OCI-LY3 (cell line): Measurements from ENCODE around the gene STRA8.

Source experiments
- H2AFZ ChIP-seq: fragments of 200-600, 300-600 bp; shearing (Covaris generic); 2 replicates; pipeline ENCODE4 v1.6.0; 2014; ENCODE audit warnings: antibody characterized with exemption, low read depth, low read length
- H3K27ac ChIP-seq: fragments of 200-600, 300-600 bp; sonication (generic); 2 replicates; pipeline ENCODE4 v1.5.1; 2014; ENCODE audit warnings: mild to moderate bottlenecking, low read length, moderate library complexity, mixed read lengths
- H3K27me3 ChIP-seq: fragments of 200-600, 300-600 bp; sonication (generic); 2 replicates; pipeline ENCODE4 v1.6.1; 2014; ENCODE audit warnings: low read depth, low read length, mixed read lengths
- H3K36me3 ChIP-seq: fragments of 200-600, 300-600 bp; sonication (generic); replicated peaks from 2 replicates; pipeline ENCODE3; 2014; ENCODE audit warnings: low read depth, low read length, mixed read lengths
- H3K4me1 ChIP-seq: fragments of 300-600, 200-600 bp; sonication (generic); 2 replicates; pipeline ENCODE4 v1.6.1; 2014; ENCODE audit warnings: low read length, mixed read lengths
- H3K4me2 ChIP-seq: fragments of 200-600, 300-600 bp; sonication (generic); 2 replicates; pipeline ENCODE4 v1.6.1; 2014; ENCODE audit warnings: low read length, mixed read lengths
- H3K4me3 ChIP-seq: fragments of 300-600, 200-600 bp; sonication (generic); 2 replicates; pipeline ENCODE4 v1.5.1; 2014; ENCODE audit warnings: antibody characterized with exemption, mild to moderate bottlenecking, low read length, moderate library complexity
- H3K79me2 ChIP-seq: fragments of 300-600, 200-600 bp; shearing (Covaris generic); 2 replicates; pipeline ENCODE4 v1.6.1; 2014; ENCODE audit warnings: mild to moderate bottlenecking, low read length, mixed read lengths
- H3K9ac ChIP-seq: fragments of 300-600, 200-600 bp; shearing (Covaris generic); 2 replicates; pipeline ENCODE4 v1.6.0; 2014; ENCODE audit warnings: mild to moderate bottlenecking, low read length, moderate library complexity
- H3K9me3 ChIP-seq: fragments of 200-600, 300-600 bp; shearing (Covaris generic); 2 replicates; pipeline ENCODE4 v1.6.1; 2014; ENCODE audit warnings: low read length, mixed read lengths; ENCODE audit not compliant: insufficient read depth
- H4K20me1 ChIP-seq: fragments of 200-600, 300-600 bp; sonication (generic); 2 replicates; pipeline ENCODE4 v1.6.1; 2016; ENCODE audit warnings: low read length, mixed read lengths; ENCODE audit not compliant: insufficient read depth
- CTCF ChIP-seq: fragments of 200-600, 300-600 bp; sonication (generic); IDR thresholded peaks from 2 replicates; pipeline ENCODE4 v1.5.1; 2014; ENCODE audit warnings: antibody characterized with exemption, low read length, low read depth
- EZH2phosphoT487 ChIP-seq: fragments of 200-600 bp; shearing (Covaris generic); IDR thresholded peaks from 2 replicates; pipeline ENCODE4 v1.6.1; 2018; ENCODE audit warnings: antibody characterized with exemption, mixed run types, low read depth

The STRA8 gene

GRCh38 chr7:135272303-135272702, 38.7 kb downstream of the STRA8 start:
- H3K4me2 ChIP-seq, result no peak overlapping the region
- H3K27ac ChIP-seq, result no peak overlapping the region
- no peaks in the 10 kb centered on the region for H3K36me3 ChIP-seq

GRCh38 chr7:135273581-135273980, 39.9 kb downstream of the STRA8 start:
- no peak overlapping the region for H3K4me2 ChIP-seq
- no peak overlapping the region for H2AFZ ChIP-seq
- H3K4me1 ChIP-seq, result no peaks in the 10 kb centered on the region
- H3K79me2 ChIP-seq, result no peaks in the 10 kb centered on the region
- H3K27ac ChIP-seq, result no peak overlapping the region
- no peaks in the 10 kb centered on the region for H4K20me1 ChIP-seq
- TF ChIP-seq EZH2phosphoT487 (no peak), CTCF (no peak)
- H3K27me3 ChIP-seq, result no peaks in the 10 kb centered on the region
- no peak overlapping the region for H3K9ac ChIP-seq
- no peaks in the 10 kb centered on the region for H3K36me3 ChIP-seq
- H3K4me3 ChIP-seq, result no peak overlapping the region
- H3K9me3 ChIP-seq, result no peaks in the 10 kb centered on the region

More at GRCh38 chr7:135272303-135272702, 38.7 kb downstream of the STRA8 start:
- Histone ChIP-seq H3K9ac (no peak overlapping the region), H3K79me2 (no peaks in the 10 kb centered on the region), H3K27me3 (peaks cover 7% of the 10 kb centered on the region; the same call in 1 of the 2 replicates), H3K4me3 (no peak overlapping the region), H3K9me3 (no peaks in the 10 kb centered on the region), H3K4me1 (no peaks in the 10 kb centered on the region), H4K20me1 (no peaks in the 10 kb centered on the region), H2AFZ (no peak overlapping the region)
- TF ChIP-seq EZH2phosphoT487 (no peak), CTCF (no peak)

- TF ChIP-seq CTCF, result peak; percentile 85
- TF ChIP-seq EZH2phosphoT487, result no peak
- Histone ChIP-seq H2AFZ (no peak overlapping the region), H3K9ac (no peak overlapping the region), H3K4me2 (no peak overlapping the region), H3K79me2 (no peaks in the 10 kb centered on the region), H3K9me3 (no peaks in the 10 kb centered on the region), H3K27me3 (peaks cover 6% of the 10 kb centered on the region; the same call in 1 of the 2 replicates), H3K36me3 (no peaks in the 10 kb centered on the region), H3K27ac (no peak overlapping the region), H4K20me1 (no peaks in the 10 kb centered on the region), H3K4me3 (no peak overlapping the region), H3K4me1 (no peaks in the 10 kb centered on the region)
These were observed 41.0 kb downstream of the STRA8 start for GRCh38 chr7:135274495-135275268.

- no peaks in the 10 kb centered on the region for H3K79me2 ChIP-seq
- no peak overlapping the region for H3K9ac ChIP-seq
- no peak overlapping the region for H3K4me2 ChIP-seq
- H2AFZ ChIP-seq, result no peak overlapping the region
- no peaks in the 10 kb centered on the region for H3K36me3 ChIP-seq
- H3K27ac ChIP-seq, result no peak overlapping the region
- no peak for TF ChIP-seq CTCF
- no peak for TF ChIP-seq EZH2phosphoT487
- H4K20me1 ChIP-seq, result no peaks in the 10 kb centered on the region
- no peaks in the 10 kb centered on the region for H3K9me3 ChIP-seq
- H3K27me3 ChIP-seq, result peaks cover 11% of the 10 kb centered on the region; the same call in 1 of the 2 replicates
- peaks cover 2% of the 10 kb centered on the region; the same call in 1 of the 2 replicates for H3K4me1 ChIP-seq
- no peak overlapping the region for H3K4me3 ChIP-seq
These were observed 42.4 kb downstream of the STRA8 start for GRCh38 chr7:135275971-135276580.
